Activated T-helper 1 cell treated with anti-CD3 and anti-CD28 coated beads, Interleukin-2, amount 50 U/mL, for 16 hours (primary cell): ENCODE results near the gene SPOCK3.

Source experiments
- DNase-seq, 2 donors: peaks; one replicate each; pipeline ENCODE4 v3.0.0-alpha.2; 2020; ENCODE audit warnings: low read depth in 1 of 2, low spot score in 1 of 2

Gene SPOCK3

GRCh38 chr4:167041524-167041923 is 192.8 kb downstream of the SPOCK3 start:
- no peak for DNase-seq

- no peak for DNase-seq
Observed at GRCh38 chr4:167035390-167035789, 198.9 kb downstream of the SPOCK3 start.

GRCh38 chr4:167034983-167035382 is 199.3 kb downstream of the SPOCK3 start:
- DNase-seq: no peak

- DNase-seq: no peak
Observed at GRCh38 chr4:167032871-167033270, 201.4 kb downstream of the SPOCK3 start.

- DNase-seq: no peak
Observed at GRCh38 chr4:167031534-167032156, 202.6 kb downstream of the SPOCK3 start.

GRCh38 chr4:167028976-167029375 is 205.3 kb downstream of the SPOCK3 start:
- DNase-seq: no peak

- no peak for DNase-seq
Observed at GRCh38 chr4:167025670-167026069, 208.6 kb downstream of the SPOCK3 start.

- no peak for DNase-seq
Observed at GRCh38 chr4:167023364-167023925, 210.8 kb downstream of the SPOCK3 start.

- peak in 1 of 2 donors; percentile 9 for DNase-seq
Observed at GRCh38 chr4:167021545-167022155, 212.6 kb downstream of the SPOCK3 start.

- DNase-seq: no peak
Observed at GRCh38 chr4:167020410-167020809, 213.9 kb downstream of the SPOCK3 start.

- DNase-seq: no peak
Observed at GRCh38 chr4:167014944-167015343, 219.3 kb downstream of the SPOCK3 start.

- DNase-seq: no peak
Observed at GRCh38 chr4:167003326-167003725, 231.0 kb downstream of the SPOCK3 start.

- DNase-seq: no peak
Observed at GRCh38 chr4:167000141-167000852, 234.0 kb downstream of the SPOCK3 start.

- DNase-seq: no peak
Observed at GRCh38 chr4:166996216-166996615, 238.1 kb downstream of the SPOCK3 start.

- no peak for DNase-seq
Observed at GRCh38 chr4:166994686-166995085, 239.6 kb downstream of the SPOCK3 start.

GRCh38 chr4:166991006-166991561 is 243.2 kb downstream of the SPOCK3 start:
- DNase-seq: no peak

- DNase-seq: no peak
Observed at GRCh38 chr4:166989886-166990285, 244.4 kb downstream of the SPOCK3 start.

- no peak for DNase-seq
Observed at GRCh38 chr4:166987026-166987425, 247.3 kb downstream of the SPOCK3 start.

- DNase-seq: no peak
Observed at GRCh38 chr4:166981847-166982246, 252.4 kb downstream of the SPOCK3 start.

- DNase-seq: no peak
Observed at GRCh38 chr4:166980419-166980818, 253.9 kb downstream of the SPOCK3 start.

- DNase-seq: no peak
Observed at GRCh38 chr4:166977596-166977995, 256.7 kb downstream of the SPOCK3 start.

- DNase-seq: no peak
Observed at GRCh38 chr4:166972071-166972470, 262.2 kb downstream of the SPOCK3 start.
